ENCODE results near the gene NEK3.
"Not testable (repeated sequence)": the region's sequence is repeated elsewhere in the genome, so short reads cannot be mapped to it uniquely, and the experiment has no call there.

The NEK3 gene

GRCh38 chr13:52096062-52096461 lies 63.3 kb downstream of the NEK3 start:
- H3K36me3 ChIP-seq (ENCODE audit: control insufficient read depth in 1 of 2, insufficient read depth in 2 of 2, low read length in 2 of 2), result no peaks in the 10 kb centered on the region

GRCh38 chr13:52092087-52092486 lies 67.3 kb downstream of the NEK3 start:
- H3K4me1 ChIP-seq (ENCODE audit: control insufficient read depth in 1 of 2, insufficient read depth in 2 of 2, low read length in 2 of 2), result no peaks in the 10 kb centered on the region
- H3K27me3 ChIP-seq (ENCODE audit: control insufficient read depth in 1 of 2, insufficient read depth in 2 of 2, low read length in 2 of 2), result no peaks in the 10 kb centered on the region

More at GRCh38 chr13:52096062-52096461, 63.3 kb downstream of the NEK3 start:
- H3K4me3 ChIP-seq (ENCODE audit: low read depth in 1 of 2, low read length in 2 of 2), result no peak overlapping the region
- no peak overlapping the region for H3K27ac ChIP-seq (ENCODE audit: low read depth, low read length)
- no peaks in the 10 kb centered on the region for H3K4me1 ChIP-seq (ENCODE audit: control insufficient read depth in 1 of 2, insufficient read depth in 2 of 2, low read length in 2 of 2)
- H3K9me3 ChIP-seq (ENCODE audit: control insufficient read depth in 1 of 2, low read length in 2 of 2), result no peaks in the 10 kb centered on the region
- no peak overlapping the region for H3K9ac ChIP-seq (ENCODE audit: low read depth in 1 of 2, low read length in 2 of 2)
- no peaks in the 10 kb centered on the region for H3K27me3 ChIP-seq (ENCODE audit: control insufficient read depth in 1 of 2, insufficient read depth in 2 of 2, low read length in 2 of 2)

GRCh38 chr13:52091473-52091872 lies 67.9 kb downstream of the NEK3 start:
- H3K27ac ChIP-seq (ENCODE audit: low read depth, low read length), result no peak overlapping the region
- no peaks in the 10 kb centered on the region for H3K27me3 ChIP-seq (ENCODE audit: control insufficient read depth in 1 of 2, insufficient read depth in 2 of 2, low read length in 2 of 2)
- H3K36me3 ChIP-seq (ENCODE audit: control insufficient read depth in 1 of 2, insufficient read depth in 2 of 2, low read length in 2 of 2), result no peaks in the 10 kb centered on the region
- no peaks in the 10 kb centered on the region for H3K9me3 ChIP-seq (ENCODE audit: control insufficient read depth in 1 of 2, low read length in 2 of 2)
- no peaks in the 10 kb centered on the region for H3K4me1 ChIP-seq (ENCODE audit: control insufficient read depth in 1 of 2, insufficient read depth in 2 of 2, low read length in 2 of 2)
- H3K4me3 ChIP-seq (ENCODE audit: low read depth in 1 of 2, low read length in 2 of 2), result no peak overlapping the region
- H3K9ac ChIP-seq (ENCODE audit: low read depth in 1 of 2, low read length in 2 of 2), result no peak overlapping the region

More at GRCh38 chr13:52092087-52092486, 67.3 kb downstream of the NEK3 start:
- no peak overlapping the region for H3K4me3 ChIP-seq (ENCODE audit: low read depth in 1 of 2, low read length in 2 of 2)
- no peak overlapping the region for H3K9ac ChIP-seq (ENCODE audit: low read depth in 1 of 2, low read length in 2 of 2)
- H3K9me3 ChIP-seq (ENCODE audit: control insufficient read depth in 1 of 2, low read length in 2 of 2), result no peaks in the 10 kb centered on the region
- H3K27ac ChIP-seq (ENCODE audit: low read depth, low read length), result no peak overlapping the region
- no peaks in the 10 kb centered on the region for H3K36me3 ChIP-seq (ENCODE audit: control insufficient read depth in 1 of 2, insufficient read depth in 2 of 2, low read length in 2 of 2)

GRCh38 chr13:52085421-52085820 lies 74.0 kb downstream of the NEK3 start:
- no peak overlapping the region for H3K27ac ChIP-seq (ENCODE audit: low read depth, low read length)
- H3K36me3 ChIP-seq (ENCODE audit: control insufficient read depth in 1 of 2, insufficient read depth in 2 of 2, low read length in 2 of 2), result no peaks in the 10 kb centered on the region
- no peak overlapping the region for H3K9ac ChIP-seq (ENCODE audit: low read depth in 1 of 2, low read length in 2 of 2)
- no peaks in the 10 kb centered on the region for H3K27me3 ChIP-seq (ENCODE audit: control insufficient read depth in 1 of 2, insufficient read depth in 2 of 2, low read length in 2 of 2)
- H3K4me3 ChIP-seq (ENCODE audit: low read depth in 1 of 2, low read length in 2 of 2), result no peak overlapping the region
- no peaks in the 10 kb centered on the region for H3K4me1 ChIP-seq (ENCODE audit: control insufficient read depth in 1 of 2, insufficient read depth in 2 of 2, low read length in 2 of 2)
- H3K9me3 ChIP-seq (ENCODE audit: control insufficient read depth in 1 of 2, low read length in 2 of 2), result no peaks in the 10 kb centered on the region

- H3K27ac ChIP-seq (ENCODE audit: low read depth, low read length); H3K4me3 ChIP-seq (ENCODE audit: low read depth in 1 of 2, low read length in 2 of 2); H3K27me3 ChIP-seq (ENCODE audit: control insufficient read depth in 1 of 2, insufficient read depth in 2 of 2, low read length in 2 of 2); H3K4me1 ChIP-seq (ENCODE audit: control insufficient read depth in 1 of 2, insufficient read depth in 2 of 2, low read length in 2 of 2); H3K36me3 ChIP-seq (ENCODE audit: control insufficient read depth in 1 of 2, insufficient read depth in 2 of 2, low read length in 2 of 2); H3K9me3 ChIP-seq (ENCODE audit: control insufficient read depth in 1 of 2, low read length in 2 of 2); H3K9ac ChIP-seq (ENCODE audit: low read depth in 1 of 2, low read length in 2 of 2): not testable (repeated sequence)
Measured at GRCh38 chr13:52084981-52085380, 74.4 kb downstream of the NEK3 start.

Data from duodenal mucosa (tissue), 2 donors.